Mesenchymal stem cell (in vitro differentiated cells and primary cell): ENCODE measurements around the gene SLC25A29.
"Not testable (repeated sequence)": the region's sequence is repeated elsewhere in the genome, so short reads cannot be mapped to it uniquely, and the experiment has no call there.

Source experiments
- DNase-seq: peaks from one replicate; pipeline ENCODE4 v3.0.0-alpha.2; 2013
- H2AFZ ChIP-seq: one replicate; pipeline ENCODE4 v1.6.1; 2013; ENCODE audit warnings: low read depth, mild to moderate bottlenecking, control low read depth, inconsistent platforms, low read length, moderate library complexity
- H2AK5ac ChIP-seq: 2 replicates; pipeline ENCODE4 v1.6.1; 2013; ENCODE audit warnings: low read length, moderate library complexity, mild to moderate bottlenecking, inconsistent platforms; ENCODE audit not compliant: severe bottlenecking
- H2BK120ac ChIP-seq: one replicate; pipeline ENCODE4 v1.6.1; 2013; ENCODE audit warnings: low read depth, mild to moderate bottlenecking, inconsistent platforms, low read length, moderate library complexity
- H2BK12ac ChIP-seq, 2 experiments: one replicate each; pipeline ENCODE4 v1.6.1; 2013; ENCODE audit warnings: inconsistent platforms in 2 of 2, low read length in 2 of 2, mild to moderate bottlenecking in 2 of 2, moderate library complexity in 2 of 2, control low read depth in 1 of 2
- H2BK15ac ChIP-seq: one replicate; pipeline ENCODE4 v1.6.1; 2013; ENCODE audit warnings: mild to moderate bottlenecking, low read depth, inconsistent platforms; ENCODE audit not compliant: poor library complexity, severe bottlenecking
- H2BK5ac ChIP-seq: 2 replicates; pipeline ENCODE4 v1.6.1; 2013; ENCODE audit warnings: low read depth, mild to moderate bottlenecking, low read length, control low read depth, inconsistent platforms; ENCODE audit not compliant: poor library complexity, severe bottlenecking
- H3K14ac ChIP-seq, 2 experiments: one replicate each; pipeline ENCODE4 v1.6.1; 2013; ENCODE audit warnings: inconsistent platforms in 2 of 2, low read length in 2 of 2, control low read depth in 1 of 2, mild to moderate bottlenecking in 1 of 2, moderate library complexity in 1 of 2
- H3K18ac ChIP-seq, 2 experiments: one replicate each; pipeline ENCODE4 v1.6.1; 2013; ENCODE audit warnings: inconsistent platforms in 2 of 2, low read length in 2 of 2, control low read depth in 1 of 2, low read depth in 1 of 2, mild to moderate bottlenecking in 1 of 2
- H3K23ac ChIP-seq, 2 experiments: one replicate each; pipeline ENCODE4 v1.6.1; 2013; ENCODE audit warnings: inconsistent platforms in 2 of 2, low read length in 2 of 2, mild to moderate bottlenecking in 2 of 2, moderate library complexity in 2 of 2, control low read depth in 1 of 2
- H3K27ac ChIP-seq: 2 replicates; pipeline ENCODE4 v1.5.1; 2013; ENCODE audit warnings: mild to moderate bottlenecking, moderate library complexity, low read length, control low read depth, inconsistent platforms; ENCODE audit not compliant: poor library complexity, severe bottlenecking
- H3K27me3 ChIP-seq, 2 experiments: 2 replicates each; pipeline versions ENCODE4 v1.6.1 to v1.7.0; 2013; ENCODE audit warnings: low read length in 2 of 2, mild to moderate bottlenecking in 2 of 2, moderate library complexity in 2 of 2, control low read depth in 1 of 2, inconsistent platforms in 1 of 2; ENCODE audit not compliant: control insufficient read depth in 1 of 2, insufficient read depth in 1 of 2
- H3K36me3 ChIP-seq, 2 experiments: 2 replicates each; pipeline versions ENCODE4 v1.6.1 to v1.7.0; 2013; ENCODE audit warnings: low read length in 2 of 2, control low read depth in 1 of 2, inconsistent platforms in 1 of 2, low read depth in 1 of 2, mild to moderate bottlenecking in 1 of 2; ENCODE audit not compliant: insufficient read depth in 2 of 2, control insufficient read depth in 1 of 2
- H3K4ac ChIP-seq, 2 experiments: one replicate each; pipeline ENCODE4 v1.6.1; 2013; ENCODE audit warnings: inconsistent platforms in 2 of 2, low read length in 2 of 2, mild to moderate bottlenecking in 2 of 2, moderate library complexity in 2 of 2, control low read depth in 1 of 2, low read depth in 1 of 2
- H3K4me1 ChIP-seq: 2 replicates; pipeline ENCODE4 v1.6.1; 2013; ENCODE audit warnings: low read depth, low read length, control low read depth; ENCODE audit not compliant: control insufficient read depth, insufficient read depth
- H3K4me2 ChIP-seq: 2 replicates; pipeline ENCODE4 v1.6.1; 2013; ENCODE audit warnings: low read length, mild to moderate bottlenecking, inconsistent platforms; ENCODE audit not compliant: poor library complexity, severe bottlenecking
- H3K4me3 ChIP-seq, 2 experiments: 2 replicates each; pipeline versions ENCODE4 v1.5.1 to v1.7.0; 2013; ENCODE audit warnings: low read length in 2 of 2, mild to moderate bottlenecking in 2 of 2, control low read depth in 1 of 2, low read depth in 1 of 2; ENCODE audit not compliant: insufficient read depth in 1 of 2
- H3K79me1 ChIP-seq: replicated peaks from 2 replicates; pipeline ENCODE4 v1.6.1; 2013; ENCODE audit warnings: mild to moderate bottlenecking, control low read depth, low read length, inconsistent platforms; ENCODE audit not compliant: poor library complexity, severe bottlenecking
- H3K9ac ChIP-seq: 2 replicates; pipeline ENCODE4 v1.7.0; 2013; ENCODE audit warnings: mild to moderate bottlenecking, low read length, moderate library complexity
- H3K9me3 ChIP-seq: 2 replicates; pipeline ENCODE4 v1.7.0; 2013; ENCODE audit warnings: mild to moderate bottlenecking, low read length; ENCODE audit not compliant: control insufficient read depth
- H4K8ac ChIP-seq: one replicate; pipeline ENCODE4 v1.6.1; 2013; ENCODE audit warnings: inconsistent platforms, mild to moderate bottlenecking, low read length, moderate library complexity
- H4K91ac ChIP-seq: one replicate; pipeline ENCODE4 v1.6.1; 2013; ENCODE audit warnings: mild to moderate bottlenecking, low read length, inconsistent platforms
- WGBS: methylation state at CpG from one replicate; pipeline ENCODE4 v1.1.7; 2013; ENCODE audit warnings: mixed read lengths; 5-methylcytosine and 5-hydroxymethylcytosine counted together

SLC25A29 gene

GRCh38 chr14:100290607-100291304 lies 15.5 kb downstream of the SLC25A29 start:
- H2AFZ ChIP-seq, result no peak overlapping the region
- peak overlapping the region in 1 of 2 experiments; percentile 0 for H2BK12ac ChIP-seq
- no peak overlapping the region for H2AK5ac ChIP-seq
- H3K9ac ChIP-seq, result no peak overlapping the region
- peak overlapping the region; percentile 63 for H4K91ac ChIP-seq
- H4K8ac ChIP-seq, result no peak overlapping the region
- no peak overlapping the region for H2BK120ac ChIP-seq
- no peak overlapping the region for H3K23ac ChIP-seq
- no peak overlapping the region for H3K27ac ChIP-seq
- no peaks in the 10 kb centered on the region for H3K27me3 ChIP-seq
- H2BK15ac ChIP-seq, result peak overlapping the region; percentile 31
- no peak overlapping the region for H2BK5ac ChIP-seq
- no peaks in the 10 kb centered on the region for H3K9me3 ChIP-seq
- H3K14ac ChIP-seq, result no peak overlapping the region
- H3K4me1 ChIP-seq, result peaks cover 46% of the 10 kb centered on the region
- H3K4ac ChIP-seq, result peak overlapping the region in 1 of 2 experiments; percentile 46
- no peak overlapping the region for H3K4me3 ChIP-seq
- no peak overlapping the region for H3K4me2 ChIP-seq
- H3K18ac ChIP-seq, result peak overlapping the region in 1 of 2 experiments; percentile 23
- H3K36me3 ChIP-seq, result peaks cover 18 to 53% of the 10 kb centered on the region in 2 experiments
- peaks cover 52% of the 10 kb centered on the region for H3K79me1 ChIP-seq
- 86% methylated on average over 12 of the region's 12 CpGs for WGBS
- DNase-seq, result no peak

GRCh38 chr14:100289916-100290606 lies 16.2 kb downstream of the SLC25A29 start:
- Histone ChIP-seq H2AFZ (no peak overlapping the region), H3K27ac (no peak overlapping the region), H3K4me2 (no peak overlapping the region), H4K91ac (no peak overlapping the region), H3K4me1 (peaks cover 47% of the 10 kb centered on the region), H2AK5ac (no peak overlapping the region), H3K23ac (no peak overlapping the region), H2BK120ac (no peak overlapping the region), H3K27me3 (no peaks in the 10 kb centered on the region), H3K36me3 (peaks cover 18 to 46% of the 10 kb centered on the region in 2 experiments), H3K14ac (no peak overlapping the region), H3K79me1 (peaks cover 47% of the 10 kb centered on the region), H2BK12ac (peak overlapping the region in 1 of 2 experiments; percentile 61), H3K4me3 (no peak overlapping the region), H4K8ac (no peak overlapping the region), H2BK5ac (no peak overlapping the region), H3K4ac (no peak overlapping the region), H3K9me3 (no peaks in the 10 kb centered on the region), H3K18ac (peak overlapping the region; percentile 23 to 54), H2BK15ac (peak overlapping the region; percentile 31), H3K9ac (no peak overlapping the region)
- DNase-seq, result no peak
- 56% methylated on average over 8 of the region's 9 CpGs for WGBS

GRCh38 chr14:100288382-100289185 lies 17.7 kb downstream of the SLC25A29 start:
- Histone ChIP-seq H3K23ac (no peak overlapping the region), H3K9me3 (no peaks in the 10 kb centered on the region), H3K14ac (no peak overlapping the region), H2AFZ (no peak overlapping the region), H3K4me1 (peaks cover 47% of the 10 kb centered on the region), H2AK5ac (no peak overlapping the region), H4K8ac (no peak overlapping the region), H3K27me3 (no peaks in the 10 kb centered on the region), H3K27ac (no peak overlapping the region), H2BK120ac (no peak overlapping the region), H2BK12ac (no peak overlapping the region), H3K18ac (no peak overlapping the region), H3K4me2 (no peak overlapping the region), H3K4ac (no peak overlapping the region), H4K91ac (no peak overlapping the region), H2BK15ac (no peak overlapping the region), H2BK5ac (no peak overlapping the region), H3K9ac (no peak overlapping the region), H3K4me3 (no peak overlapping the region), H3K36me3 (peaks cover 18 to 45% of the 10 kb centered on the region in 2 experiments), H3K79me1 (peaks cover 50% of the 10 kb centered on the region)
- DNase-seq, result no peak
- WGBS, result 88% methylated on average over 12 of the region's 12 CpGs

GRCh38 chr14:100287998-100288295 lies 18.3 kb downstream of the SLC25A29 start:
- H3K27ac ChIP-seq, result not testable (repeated sequence)

More at GRCh38 chr14:100287998-100288295, 18.3 kb downstream of the SLC25A29 start:
- not testable (repeated sequence) for H3K18ac ChIP-seq, H2BK120ac ChIP-seq, H4K91ac ChIP-seq, H3K9ac ChIP-seq, H2AK5ac ChIP-seq, H3K23ac ChIP-seq, H3K9me3 ChIP-seq, H2BK12ac ChIP-seq, H3K4me3 ChIP-seq, H2BK15ac ChIP-seq, H2AFZ ChIP-seq, H3K14ac ChIP-seq, H2BK5ac ChIP-seq, H3K4me2 ChIP-seq, H3K4ac ChIP-seq, H3K27me3 ChIP-seq, DNase-seq, H4K8ac ChIP-seq
- Histone ChIP-seq H3K36me3 (peaks cover 18 to 42% of the 10 kb centered on the region in 2 experiments), H3K79me1 (peaks cover 45% of the 10 kb centered on the region), H3K4me1 (peaks cover 44% of the 10 kb centered on the region)
- WGBS, result 97% methylated on average over 7 of the region's 8 CpGs
